ENCODE results near the gene SLC35B2. TPM values are rescaled to one million over a fixed set of nuclear protein-coding genes. Genes with fewer than 3 reads are reported as not detected.

The SLC35B2 gene
- total and polyA plus RNA-seq, 2 donors (not counting 1 experiment from before 2014, with no cell fraction given) = 88.4 to 89.4 TPM

GRCh38 chr6:44222486-44223318 lies 34.6 kb downstream of the SLC35B2 start:
- Histone ChIP-seq H3K79me2 (ENCODE audit: control insufficient read depth, insufficient read depth, low read length) (peaks cover 4% of the 10 kb centered on the region), H2AFZ (ENCODE audit: low read length) (peak overlapping the region; percentile 64), H3K9me3 (ENCODE audit: control insufficient read depth, insufficient read depth, low read depth, low read length) (no peaks in the 10 kb centered on the region), H3K4me2 (ENCODE audit: extremely low read depth, insufficient read depth, low read length) (peak overlapping the region; percentile 67), H3K4me1 (ENCODE audit: control insufficient read depth, extremely low read depth, insufficient read depth, low read length) (peaks cover 25% of the 10 kb centered on the region), H4K20me1 (ENCODE audit: control insufficient read depth, extremely low read depth, insufficient read depth, low read length) (no peaks in the 10 kb centered on the region), H3K27me3 (ENCODE audit: control insufficient read depth, insufficient read depth, low read length) (no peaks in the 10 kb centered on the region), H3K27ac (ENCODE audit: insufficient read depth, low read length) (no peak overlapping the region), H3K9ac (ENCODE audit: insufficient read depth, low read length) (no peak overlapping the region), H3K36me3 (ENCODE audit: control insufficient read depth, insufficient read depth, low read length) (no peaks in the 10 kb centered on the region), H3K4me3 (replicated peaks in 1 of 4; ENCODE audit: control extremely low read depth in 1 of 4, insufficient read depth in 1 of 4, low read depth in 3 of 4, low read length in 4 of 4) (peak overlapping the region; percentile 20 to 61 (median 33))
- no peak for DNase-seq (ENCODE audit: low read depth in 2 of 2)
- TF ChIP-seq EZH2 (IDR thresholded peaks at IDR 0.05; ENCODE audit: low read length, missing control alignments) = no peak
- no peak for TF ChIP-seq CTCF (conservative IDR thresholded peaks at IDR 0.05 in 1 of 2, IDR thresholded peaks at IDR 0.05 in 1 of 2; ENCODE audit: low read depth in 1 of 2, low read length in 2 of 2)

- no peak for DNase-seq (ENCODE audit: low read depth in 2 of 2)
- Histone ChIP-seq H3K27me3 (ENCODE audit: control insufficient read depth, insufficient read depth, low read length) (no peaks in the 10 kb centered on the region), H3K9me3 (ENCODE audit: control insufficient read depth, insufficient read depth, low read depth, low read length) (no peaks in the 10 kb centered on the region), H3K27ac (ENCODE audit: insufficient read depth, low read length) (no peak overlapping the region), H4K20me1 (ENCODE audit: control insufficient read depth, extremely low read depth, insufficient read depth, low read length) (no peaks in the 10 kb centered on the region), H3K4me3 (replicated peaks in 1 of 4; ENCODE audit: control extremely low read depth in 1 of 4, insufficient read depth in 1 of 4, low read depth in 3 of 4, low read length in 4 of 4) (no peak overlapping the region), H3K4me1 (ENCODE audit: control insufficient read depth, extremely low read depth, insufficient read depth, low read length) (peaks cover 26% of the 10 kb centered on the region), H2AFZ (ENCODE audit: low read length) (no peak overlapping the region), H3K9ac (ENCODE audit: insufficient read depth, low read length) (no peak overlapping the region), H3K79me2 (ENCODE audit: control insufficient read depth, insufficient read depth, low read length) (peaks cover 4% of the 10 kb centered on the region), H3K4me2 (ENCODE audit: extremely low read depth, insufficient read depth, low read length) (peak overlapping the region; percentile 13), H3K36me3 (ENCODE audit: control insufficient read depth, insufficient read depth, low read length) (no peaks in the 10 kb centered on the region)
- TF ChIP-seq CTCF (conservative IDR thresholded peaks at IDR 0.05 in 1 of 2, IDR thresholded peaks at IDR 0.05 in 1 of 2; ENCODE audit: low read depth in 1 of 2, low read length in 2 of 2) (no peak), EZH2 (IDR thresholded peaks at IDR 0.05; ENCODE audit: low read length, missing control alignments) (no peak)
Observed at GRCh38 chr6:44221961-44222335, 35.4 kb downstream of the SLC35B2 start.

- Histone ChIP-seq H3K27me3 (ENCODE audit: control insufficient read depth, insufficient read depth, low read length) (no peaks in the 10 kb centered on the region), H3K4me3 (replicated peaks in 1 of 4; ENCODE audit: control extremely low read depth in 1 of 4, insufficient read depth in 1 of 4, low read depth in 3 of 4, low read length in 4 of 4) (no peak overlapping the region), H3K4me2 (ENCODE audit: extremely low read depth, insufficient read depth, low read length) (peak overlapping the region; percentile 13), H3K79me2 (ENCODE audit: control insufficient read depth, insufficient read depth, low read length) (peaks cover 4% of the 10 kb centered on the region), H4K20me1 (ENCODE audit: control insufficient read depth, extremely low read depth, insufficient read depth, low read length) (no peaks in the 10 kb centered on the region), H3K36me3 (ENCODE audit: control insufficient read depth, insufficient read depth, low read length) (no peaks in the 10 kb centered on the region), H2AFZ (ENCODE audit: low read length) (no peak overlapping the region), H3K9ac (ENCODE audit: insufficient read depth, low read length) (no peak overlapping the region), H3K9me3 (ENCODE audit: control insufficient read depth, insufficient read depth, low read depth, low read length) (no peaks in the 10 kb centered on the region), H3K4me1 (ENCODE audit: control insufficient read depth, extremely low read depth, insufficient read depth, low read length) (peaks cover 24% of the 10 kb centered on the region), H3K27ac (ENCODE audit: insufficient read depth, low read length) (no peak overlapping the region)
- DNase-seq (ENCODE audit: low read depth in 2 of 2) = peak; percentile 71 to 84
- TF ChIP-seq EZH2 (IDR thresholded peaks at IDR 0.05; ENCODE audit: low read length, missing control alignments) = no peak
- peak; percentile 54 to 90 for TF ChIP-seq CTCF (conservative IDR thresholded peaks at IDR 0.05 in 1 of 2, IDR thresholded peaks at IDR 0.05 in 1 of 2; ENCODE audit: low read depth in 1 of 2, low read length in 2 of 2)
Observed at GRCh38 chr6:44221291-44221960, 35.9 kb downstream of the SLC35B2 start.
